ENCODE results near the gene C1orf35. TPM values are rescaled to one million over a fixed set of nuclear protein-coding genes. Genes with fewer than 3 reads are reported as not detected.

The C1orf35 gene
- total and polyA plus RNA-seq, 2 of the 4 experiments (the other 2 are of a cell fraction), result 4.3 to 13.0 TPM

DNA sequence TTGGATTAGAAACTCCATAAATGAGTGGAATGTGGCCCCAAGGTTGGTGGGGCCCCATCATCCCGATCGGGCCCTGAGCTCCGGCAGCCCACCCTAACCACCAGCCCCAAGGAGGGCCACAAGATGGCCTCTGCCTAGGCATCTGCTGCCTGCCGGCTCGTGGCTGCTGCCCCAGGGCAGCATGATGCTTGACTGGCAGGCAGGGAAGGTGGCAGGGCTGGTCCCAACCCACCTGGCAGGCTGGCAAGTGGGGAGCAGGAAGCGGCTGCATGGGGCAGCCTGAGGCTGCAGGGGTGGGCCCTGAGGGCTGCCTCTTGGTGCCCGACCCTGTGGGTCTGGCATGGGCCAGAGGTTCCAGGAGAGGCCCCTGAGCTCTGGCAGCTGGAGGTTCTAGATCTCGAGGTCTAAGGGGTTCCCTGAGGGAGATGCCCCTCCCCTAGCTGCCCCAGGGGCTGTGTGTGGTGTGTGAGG, 45.8 kb upstream of the C1orf35 start:
- 0 out of 2 replicates have a peak overlapping the region, but pooled peaks have one; percentile 26 for H3K56ac ChIP-seq (ENCODE audit: extremely low read depth, insufficient read depth, low read length)
- H3K9me3 ChIP-seq (ENCODE audit: control insufficient read depth, insufficient read depth, low read length), result no peaks in the 10 kb centered on the region
- ChIA-PET POLR2A (ENCODE audit: unreplicated experiment) (no interaction called here), CTCF (interaction anchor here (1.3 kb wide), 1 partner anchor 149 kb away, joined by 3 read pairs; no protein-coding TSS in a partner anchor)
- H2BK15ac ChIP-seq (ENCODE audit: low read depth, low read length), result no peak overlapping the region; the same call in 2 of the 3 replicates
- no peak overlapping the region; the same call in 1 of the 2 replicates for H3K4me2 ChIP-seq (ENCODE audit: low read depth, low read length)
- peaks cover 23% of the 10 kb centered on the region for H3K4me1 ChIP-seq (ENCODE audit: control insufficient read depth, insufficient read depth, low read length)
- no peak overlapping the region; the same call in 1 of the 2 replicates for H2BK120ac ChIP-seq (ENCODE audit: low read depth, low read length)
- H4K8ac ChIP-seq (ENCODE audit: low read depth in 2 of 2, low read length in 2 of 2), result peak overlapping the region; percentile 70 to 80
- no peaks in the 10 kb centered on the region for H3K27me3 ChIP-seq (ENCODE audit: control insufficient read depth, insufficient read depth, low read length)
- H2AK9ac ChIP-seq (replicated peaks; ENCODE audit: low read depth, low read length, poor library complexity), result peak overlapping the region; percentile 95
- DNase-seq (no peak), ATAC-seq (ENCODE audit: low read depth) (no peak)
- H3K36me3 ChIP-seq (ENCODE audit: control insufficient read depth, insufficient read depth, low read length), result peaks cover 10% of the 10 kb centered on the region
- H3K4me3 ChIP-seq (ENCODE audit: insufficient read depth, low read depth, low read length), result no peak overlapping the region
- peaks cover 9 to 60% of the 10 kb centered on the region in 2 experiments for H3K79me1 ChIP-seq (ENCODE audit: low read depth in 1 of 2, low read length in 2 of 2)
- TF ChIP-seq CEBPB (IDR thresholded peaks at IDR 0.05; ENCODE audit: low read depth, low read length) (no peak), NFE2L2 (IDR thresholded peaks at IDR 0.05; ENCODE audit: low read depth, low read length) (no peak), CHD1 (IDR thresholded peaks at IDR 0.05; ENCODE audit: low read depth, low read length) (no peak), MAZ (IDR thresholded peaks at IDR 0.05; ENCODE audit: borderline replicate concordance, low read depth, low read length) (no peak), RFX5 (IDR thresholded peaks at IDR 0.05; ENCODE audit: low read depth, low read length) (no peak), MXI1 (IDR thresholded peaks at IDR 0.05; ENCODE audit: borderline replicate concordance, low read depth, low read length) (no peak), SMC3 (IDR thresholded peaks at IDR 0.05; ENCODE audit: low read depth, low read length) (no peak), RAD21 (IDR thresholded peaks at IDR 0.05; ENCODE audit: low read length) (no peak), MAFK (IDR thresholded peaks at IDR 0.05; ENCODE audit: low read depth, low read length) (no peak), BHLHE40 (IDR thresholded peaks at IDR 0.05; ENCODE audit: low read depth, low read length) (no peak), RCOR1 (IDR thresholded peaks at IDR 0.05; ENCODE audit: insufficient replicate concordance, low read length) (no peak), POLR2A (IDR thresholded peaks at IDR 0.05; ENCODE audit: low read depth, low read length) (no peak), USF2 (IDR thresholded peaks at IDR 0.05; ENCODE audit: low read depth, low read length) (no peak), FOS (IDR thresholded peaks at IDR 0.05; ENCODE audit: low read depth, low read length) (no peak)
- TF ChIP-seq, protein P1, sequence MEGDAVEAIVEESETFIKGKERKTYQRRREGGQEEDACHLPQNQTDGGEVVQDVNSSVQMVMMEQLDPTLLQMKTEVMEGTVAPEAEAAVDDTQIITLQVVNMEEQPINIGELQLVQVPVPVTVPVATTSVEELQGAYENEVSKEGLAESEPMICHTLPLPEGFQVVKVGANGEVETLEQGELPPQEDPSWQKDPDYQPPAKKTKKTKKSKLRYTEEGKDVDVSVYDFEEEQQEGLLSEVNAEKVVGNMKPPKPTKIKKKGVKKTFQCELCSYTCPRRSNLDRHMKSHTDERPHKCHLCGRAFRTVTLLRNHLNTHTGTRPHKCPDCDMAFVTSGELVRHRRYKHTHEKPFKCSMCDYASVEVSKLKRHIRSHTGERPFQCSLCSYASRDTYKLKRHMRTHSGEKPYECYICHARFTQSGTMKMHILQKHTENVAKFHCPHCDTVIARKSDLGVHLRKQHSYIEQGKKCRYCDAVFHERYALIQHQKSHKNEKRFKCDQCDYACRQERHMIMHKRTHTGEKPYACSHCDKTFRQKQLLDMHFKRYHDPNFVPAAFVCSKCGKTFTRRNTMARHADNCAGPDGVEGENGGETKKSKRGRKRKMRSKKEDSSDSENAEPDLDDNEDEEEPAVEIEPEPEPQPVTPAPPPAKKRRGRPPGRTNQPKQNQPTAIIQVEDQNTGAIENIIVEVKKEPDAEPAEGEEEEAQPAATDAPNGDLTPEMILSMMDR (conservative IDR thresholded peaks at IDR 0.05; ENCODE audit: low read depth, low read length), result no peak
- TF ChIP-seq, protein P2, sequence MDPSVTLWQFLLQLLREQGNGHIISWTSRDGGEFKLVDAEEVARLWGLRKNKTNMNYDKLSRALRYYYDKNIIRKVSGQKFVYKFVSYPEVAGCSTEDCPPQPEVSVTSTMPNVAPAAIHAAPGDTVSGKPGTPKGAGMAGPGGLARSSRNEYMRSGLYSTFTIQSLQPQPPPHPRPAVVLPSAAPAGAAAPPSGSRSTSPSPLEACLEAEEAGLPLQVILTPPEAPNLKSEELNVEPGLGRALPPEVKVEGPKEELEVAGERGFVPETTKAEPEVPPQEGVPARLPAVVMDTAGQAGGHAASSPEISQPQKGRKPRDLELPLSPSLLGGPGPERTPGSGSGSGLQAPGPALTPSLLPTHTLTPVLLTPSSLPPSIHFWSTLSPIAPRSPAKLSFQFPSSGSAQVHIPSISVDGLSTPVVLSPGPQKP (IDR thresholded peaks at IDR 0.05; ENCODE audit: borderline replicate concordance, low read depth, low read length), result no peak
- peak overlapping the region; percentile 70 for H3K4ac ChIP-seq (ENCODE audit: low read depth, low read length)
- no peak overlapping the region; the same call in 1 of the 2 replicates for H4K5ac ChIP-seq (ENCODE audit: low read depth, low read length)
- H2AK5ac ChIP-seq (ENCODE audit: low read depth, low read length), result peak overlapping the region; percentile 67
- BruUV-seq (replicated peaks), result no TSS peak
- no peak overlapping the region for H2BK20ac ChIP-seq (ENCODE audit: low read depth, low read length)
- H3K23ac ChIP-seq (ENCODE audit: low read depth, low read length), result no peak overlapping the region
- peaks cover 39% of the 10 kb centered on the region for H4K20me1 ChIP-seq (ENCODE audit: insufficient read depth, low read length)
- H3K9me1 ChIP-seq (ENCODE audit: insufficient read depth, low read length), result peaks cover 8% of the 10 kb centered on the region
- peak overlapping the region; percentile 86 for H3K27ac ChIP-seq (ENCODE audit: insufficient read depth, low read length)
- in situ Hi-C loops (cut with MboI; ENCODE audit: low sequenced_read_pairs), result no loop called here
- dilution Hi-C loops (cut with HindIII; ENCODE audit: low sequenced_read_pairs, unreplicated experiment), result no loop called here
- H2AFZ ChIP-seq (replicated peaks; ENCODE audit: low read length, poor library complexity), result peak overlapping the region; percentile 50
- no peak overlapping the region; the same call in 1 of the 2 replicates for H3K18ac ChIP-seq (ENCODE audit: low read depth, low read length)
- peak overlapping the region; percentile 45 for H4K91ac ChIP-seq (ENCODE audit: insufficient read depth, low read depth, low read length)
- 71% methylated on average over 3 of the region's 8 CpGs; no CpG with 5 or more reads in 1 of the 2 experiments for WGBS, 2 experiments (ENCODE audit: extremely low coverage in 2 of 2, insufficient read length in 1 of 2)
- peak overlapping the region; percentile 21; the same call in 1 of the 2 replicates for H3K9ac ChIP-seq (ENCODE audit: low read depth, low read length)
- intact Hi-C loops (cut with micrococcal nuclease), result no loop called here
- peak overlapping the region; percentile 89 for H2BK5ac ChIP-seq (ENCODE audit: low read depth, low read length, poor library complexity, severe bottlenecking)
- H3K14ac ChIP-seq (replicated peaks; ENCODE audit: low read depth, low read length), result no peak overlapping the region; the same call in 1 of the 2 replicates

Data from IMR-90 (cell line).